ENCODE results near the gene MAP4K5. TPM values are rescaled to one million over a fixed set of nuclear protein-coding genes. Genes with fewer than 3 reads are reported as not detected.
"Not testable (repeated sequence)": the region's sequence is repeated elsewhere in the genome, so short reads cannot be mapped to it uniquely, and the experiment has no call there.

Gene MAP4K5
- total RNA-seq, 6 donors from 2014 or later: 44.5 to 131 (median 80.0) TPM

DNA sequence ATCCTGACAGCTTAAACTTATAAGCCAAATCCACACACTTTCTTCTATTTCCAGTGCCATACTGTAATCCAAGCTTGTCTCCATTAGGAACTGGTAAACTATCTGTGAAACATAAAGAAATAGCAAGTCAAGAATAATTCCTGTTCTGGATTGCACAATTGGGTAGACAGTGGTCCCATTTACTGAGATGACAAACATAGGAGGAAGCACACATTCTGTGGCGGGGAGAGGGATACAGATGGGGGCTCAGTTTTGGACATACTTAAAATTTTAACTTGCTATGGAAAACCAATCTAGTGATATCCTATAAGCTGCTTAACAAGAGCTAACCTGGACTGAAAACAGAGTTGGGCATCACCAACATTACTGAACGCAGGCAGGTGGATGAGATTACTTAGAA is 16.3 kb downstream of the MAP4K5 start:
- peaks cover 2 to 16% (median 7%) of the 10 kb centered on the region in 4 donors for H3K4me1 ChIP-seq
- no peaks in the 10 kb centered on the region for H3K9me3 ChIP-seq
- no peaks in the 10 kb centered on the region for H3K27me3 ChIP-seq
- H3K4me3 ChIP-seq: no peak overlapping the region
- no peaks in the 10 kb centered on the region for H3K36me3 ChIP-seq
- ATAC-seq (ENCODE audit: low FRiP score in 2 of 2) (no peak), DNase-seq (no peak)
- H3K27ac ChIP-seq: no peak overlapping the region
- WGBS, 2 donors: 91% methylated on average over 2 of the region's 2 CpGs
- TF ChIP-seq EP300 (IDR thresholded peaks at IDR 0.05) (no peak), POLR2AphosphoS5 (IDR thresholded peaks at IDR 0.05) (no peak), POLR2A (IDR thresholded peaks at IDR 0.05) (no peak)
- TF ChIP-seq, protein P1, sequence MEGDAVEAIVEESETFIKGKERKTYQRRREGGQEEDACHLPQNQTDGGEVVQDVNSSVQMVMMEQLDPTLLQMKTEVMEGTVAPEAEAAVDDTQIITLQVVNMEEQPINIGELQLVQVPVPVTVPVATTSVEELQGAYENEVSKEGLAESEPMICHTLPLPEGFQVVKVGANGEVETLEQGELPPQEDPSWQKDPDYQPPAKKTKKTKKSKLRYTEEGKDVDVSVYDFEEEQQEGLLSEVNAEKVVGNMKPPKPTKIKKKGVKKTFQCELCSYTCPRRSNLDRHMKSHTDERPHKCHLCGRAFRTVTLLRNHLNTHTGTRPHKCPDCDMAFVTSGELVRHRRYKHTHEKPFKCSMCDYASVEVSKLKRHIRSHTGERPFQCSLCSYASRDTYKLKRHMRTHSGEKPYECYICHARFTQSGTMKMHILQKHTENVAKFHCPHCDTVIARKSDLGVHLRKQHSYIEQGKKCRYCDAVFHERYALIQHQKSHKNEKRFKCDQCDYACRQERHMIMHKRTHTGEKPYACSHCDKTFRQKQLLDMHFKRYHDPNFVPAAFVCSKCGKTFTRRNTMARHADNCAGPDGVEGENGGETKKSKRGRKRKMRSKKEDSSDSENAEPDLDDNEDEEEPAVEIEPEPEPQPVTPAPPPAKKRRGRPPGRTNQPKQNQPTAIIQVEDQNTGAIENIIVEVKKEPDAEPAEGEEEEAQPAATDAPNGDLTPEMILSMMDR (IDR thresholded peaks at IDR 0.05): no peak

DNA sequence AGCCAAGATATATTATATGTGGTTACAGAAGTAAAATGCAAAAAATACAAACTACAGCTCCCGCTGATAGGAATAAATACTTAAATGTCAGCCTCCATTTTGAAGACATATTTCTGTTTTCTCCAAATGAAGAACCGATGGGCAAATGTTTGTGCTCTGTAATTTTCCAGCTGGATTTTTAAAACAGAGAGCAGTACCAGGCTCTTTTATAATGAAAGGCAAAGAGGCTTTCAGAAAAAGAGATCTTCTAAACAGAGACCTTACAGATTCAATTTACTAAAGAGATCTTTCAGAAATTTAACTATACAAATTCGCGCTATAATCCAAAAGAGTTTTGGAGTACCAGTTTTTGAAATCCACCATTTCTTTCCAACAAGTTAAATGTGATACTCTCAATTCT is 19.9 kb downstream of the MAP4K5 start:
- H3K27ac ChIP-seq: no peak overlapping the region
- 92 to 94% methylated on average over 4 of the region's 4 CpGs for WGBS, 2 donors
- H3K36me3 ChIP-seq: no peaks in the 10 kb centered on the region
- ATAC-seq (ENCODE audit: low FRiP score in 2 of 2): no peak
- H3K4me1 ChIP-seq: peaks cover 0 to 13% (median 5%) of the 10 kb centered on the region in 4 donors
- H3K4me3 ChIP-seq: no peak overlapping the region
- DNase-seq: no peak
- TF ChIP-seq POLR2AphosphoS5 (IDR thresholded peaks at IDR 0.05): no peak
- TF ChIP-seq POLR2A (IDR thresholded peaks at IDR 0.05): no peak
- TF ChIP-seq EP300 (IDR thresholded peaks at IDR 0.05): no peak
- TF ChIP-seq, protein P1 (IDR thresholded peaks at IDR 0.05): no peak
- H3K27me3 ChIP-seq: no peaks in the 10 kb centered on the region
- H3K9me3 ChIP-seq: no peaks in the 10 kb centered on the region

DNA sequence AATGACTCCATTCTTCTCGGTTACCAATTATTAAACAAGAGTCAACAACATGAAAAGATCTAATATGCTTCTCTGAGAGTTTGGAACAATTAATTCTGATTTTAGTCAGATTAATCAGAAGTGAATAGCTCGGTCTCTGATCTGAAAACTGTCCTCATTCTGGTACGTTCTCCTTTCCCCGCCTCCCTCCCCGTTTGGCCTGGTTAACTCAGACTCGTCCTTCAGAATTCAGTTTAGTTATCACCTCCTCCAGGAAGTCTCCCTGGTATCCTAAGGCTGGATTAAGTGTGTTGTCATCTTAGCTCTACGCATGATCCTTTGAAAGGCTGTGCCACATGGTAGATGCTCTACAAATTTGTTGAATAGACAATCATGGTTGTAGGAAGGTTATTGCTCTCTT is 22.2 kb downstream of the MAP4K5 start:
- Histone ChIP-seq H3K4me3 (no peak overlapping the region), H3K9me3 (no peaks in the 10 kb centered on the region), H3K36me3 (no peaks in the 10 kb centered on the region), H3K27me3 (no peaks in the 10 kb centered on the region), H3K4me1 (peaks cover 0 to 3% (median 0%) of the 10 kb centered on the region in 4 donors), H3K27ac (no peak overlapping the region)
- no peak for DNase-seq
- 89 to 93% methylated on average over 7 of the region's 7 CpGs for WGBS, 2 donors
- TF ChIP-seq, protein P1 (IDR thresholded peaks at IDR 0.05): no peak
- TF ChIP-seq POLR2AphosphoS5 (IDR thresholded peaks at IDR 0.05) (no peak), POLR2A (IDR thresholded peaks at IDR 0.05) (no peak), EP300 (IDR thresholded peaks at IDR 0.05) (no peak)
- no peak for ATAC-seq (ENCODE audit: low FRiP score in 2 of 2)

DNA sequence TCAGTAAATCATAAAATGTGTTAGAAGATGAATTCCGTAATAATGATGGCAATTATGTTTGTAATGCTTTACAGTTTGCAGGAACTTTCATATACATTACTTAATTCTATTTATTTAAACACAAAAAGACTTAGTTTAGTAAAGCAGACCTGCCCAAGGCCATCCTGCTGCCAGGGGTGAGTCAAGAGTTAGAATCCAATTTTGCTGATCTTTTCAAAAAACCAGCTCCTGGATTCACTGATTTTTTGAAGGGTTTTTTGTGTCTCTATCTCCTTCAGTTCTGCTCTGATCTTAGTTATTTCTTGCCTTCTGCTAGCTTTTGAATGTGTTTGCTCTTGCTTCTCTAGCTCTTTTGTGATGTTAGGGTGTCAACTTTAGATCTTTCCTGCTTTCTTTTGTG is 25.3 kb downstream of the MAP4K5 start:
- not testable (repeated sequence) for H3K4me3 ChIP-seq; H3K4me1 ChIP-seq; H3K27me3 ChIP-seq; DNase-seq; H3K9me3 ChIP-seq; H3K27ac ChIP-seq; ATAC-seq (ENCODE audit: low FRiP score in 2 of 2)
- peaks cover 0 to 17% (median 0%) of the 10 kb centered on the region in 4 donors for H3K36me3 ChIP-seq
- WGBS, 2 donors: 95 to 97% methylated on average over 1 of the region's 1 CpG

DNA sequence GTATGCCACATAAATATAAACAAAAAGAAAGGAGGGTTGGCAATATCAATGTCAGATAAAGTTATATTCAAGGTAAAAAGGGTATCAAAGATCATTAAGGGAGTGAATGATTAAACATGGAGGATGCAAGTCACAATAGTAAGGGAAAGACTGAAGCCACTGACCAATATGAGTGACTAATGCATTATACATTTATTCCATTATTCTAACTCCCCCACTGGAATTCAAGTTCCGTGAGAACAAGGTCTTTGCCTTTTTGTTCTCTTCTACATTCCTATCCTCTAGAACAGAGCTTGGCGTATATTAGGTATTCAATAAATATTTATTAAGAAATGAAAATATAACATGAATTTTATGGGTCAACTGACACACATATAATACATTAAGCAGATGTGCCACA is 30.7 kb downstream of the MAP4K5 start:
- Histone ChIP-seq H3K27me3 (no peaks in the 10 kb centered on the region), H3K4me3 (no peak overlapping the region), H3K27ac (no peak overlapping the region), H3K9me3 (no peaks in the 10 kb centered on the region), H3K36me3 (peaks cover 0 to 24% (median 0%) of the 10 kb centered on the region in 4 donors), H3K4me1 (no peaks in the 10 kb centered on the region)
- 97 to 100% methylated on average over 2 of the region's 2 CpGs for WGBS, 2 donors
- DNase-seq (no peak), ATAC-seq (ENCODE audit: low FRiP score in 2 of 2) (no peak)
- no peak for TF ChIP-seq POLR2AphosphoS5 (IDR thresholded peaks at IDR 0.05)
- no peak for TF ChIP-seq EP300 (IDR thresholded peaks at IDR 0.05)
- TF ChIP-seq, protein P1 (IDR thresholded peaks at IDR 0.05): no peak
- no peak for TF ChIP-seq POLR2A (IDR thresholded peaks at IDR 0.05)
